Mucosa of descending colon (tissue), 3 donors: Measurements from ENCODE around the gene RBP2. TPM values are rescaled to one million over a fixed set of nuclear protein-coding genes. Genes with fewer than 3 reads are reported as not detected.
A peak's percentile ranks its signal among the peaks of the same experiment; 100 is the strongest.

Source experiments
- ATAC-seq: fragments of 200-7000 bp; cut with Tn5 transposase; one replicate; pipeline ENCODE4 v1.9.1; 2020; ENCODE audit warnings: mild to moderate bottlenecking, moderate library complexity
- DNase-seq, 3 donors: peaks; one replicate each; pipeline ENCODE4 v3.0.0-alpha.2; 2020
- H3K36me3 ChIP-seq: fragments of 200-600 bp; one replicate; pipeline ENCODE4 v1.8.0; 2021; ENCODE audit warnings: low read depth, mild to moderate bottlenecking
- H3K4me1 ChIP-seq: fragments of 200-600 bp; one replicate; pipeline ENCODE4 v1.8.0; 2021; ENCODE audit warnings: low read depth, mild to moderate bottlenecking
- H3K4me3 ChIP-seq: fragments of 200-600 bp; one replicate; pipeline ENCODE4 v1.8.0; 2021; ENCODE audit warnings: mild to moderate bottlenecking
- H3K9me3 ChIP-seq: fragments of 200-600 bp; one replicate; pipeline ENCODE4 v1.8.0; 2021; ENCODE audit warnings: mild to moderate bottlenecking
- CTCF ChIP-seq: fragments of 200-600 bp; IDR thresholded peaks from one replicate; pipeline ENCODE4 v1.8.0; 2022; ENCODE audit warnings: antibody characterized with exemption, mild to moderate bottlenecking
- intact Hi-C, 2 donors: fragments of 100-400 bp; cut with DNase I in 1 of 2; cut with micrococcal nuclease in 1 of 2; formaldehyde crosslinking; loops; one replicate each; pipeline versions ENCODE4 v1.11.0 to v1.11.1; 2022; cut with DNase I, micrococcal nuclease
- total RNA-seq, 3 donors: library from RNA; stranded (reverse); fragmentation: NEBNext Ultra II Directional in 2 of 3; extraction: Animal tissue kit (Norgen Biotek cat#: 25700) in 2 of 3; gene quantifications; one replicate each; pipeline versions ENCODE4 v1.2.1 to v1.2.4, GENCODE V29; 2021 to 2023
- donor health status: DM: no; HTN: no; CAD: no; lungs with moderate emphysema.
- donor health status: DM: no; HTN: no; CAD: no.
- donor health status: DM: no; HTN: yes; CAD: no.

Gene RBP2
- total RNA-seq, 3 donors from 2014 or later = 0.76 to 3.5 (median 1.5) TPM

GRCh38 chr3:139521816-139522215 lies 45.5 kb upstream of the RBP2 start:
- Histone ChIP-seq H3K36me3 (no peaks in the 10 kb centered on the region), H3K9me3 (no peaks in the 10 kb centered on the region), H3K4me1 (no peaks in the 10 kb centered on the region), H3K4me3 (no peak overlapping the region)
- intact Hi-C loops = no loop called here
- no peak for DNase-seq
- ATAC-seq = no peak
- no peak for TF ChIP-seq CTCF

GRCh38 chr3:139521144-139521543 lies 44.8 kb upstream of the RBP2 start:
- no peaks in the 10 kb centered on the region for H3K9me3 ChIP-seq
- DNase-seq = no peak
- no peaks in the 10 kb centered on the region for H3K36me3 ChIP-seq
- no peaks in the 10 kb centered on the region for H3K4me1 ChIP-seq
- intact Hi-C loops = no loop called here
- no peak overlapping the region for H3K4me3 ChIP-seq
- no peak for TF ChIP-seq CTCF
- ATAC-seq = no peak

GRCh38 chr3:139519998-139520737 lies 43.9 kb upstream of the RBP2 start:
- Histone ChIP-seq H3K36me3 (no peaks in the 10 kb centered on the region), H3K4me3 (no peak overlapping the region), H3K9me3 (no peaks in the 10 kb centered on the region), H3K4me1 (no peaks in the 10 kb centered on the region)
- DNase-seq = peak in 2 of 3 donors; percentile 33 to 55
- intact Hi-C loops = no loop called here
- ATAC-seq = peak; percentile 80
- no peak for TF ChIP-seq CTCF

GRCh38 chr3:139518926-139519842 lies 42.9 kb upstream of the RBP2 start:
- Histone ChIP-seq H3K9me3 (no peaks in the 10 kb centered on the region), H3K36me3 (no peaks in the 10 kb centered on the region), H3K4me3 (no peak overlapping the region), H3K4me1 (no peaks in the 10 kb centered on the region)
- no peak for TF ChIP-seq CTCF
- ATAC-seq (no peak), DNase-seq (no peak)
- intact Hi-C loops = no loop called here

GRCh38 chr3:139518306-139518705 lies 42.0 kb upstream of the RBP2 start:
- no peak for DNase-seq
- Histone ChIP-seq H3K9me3 (no peaks in the 10 kb centered on the region), H3K4me1 (no peaks in the 10 kb centered on the region), H3K36me3 (no peaks in the 10 kb centered on the region), H3K4me3 (no peak overlapping the region)
- no peak for TF ChIP-seq CTCF
- ATAC-seq = no peak
- intact Hi-C loops = no loop called here
